Activated naive CD8-positive, alpha-beta T cell treated with anti-CD3 and anti-CD28 coated beads, Interleukin-2, amount 50 U/mL, for 24 hours (primary cell): Measurements from ENCODE around the gene TMEM229A.
"Not testable (repeated sequence)": the region's sequence is repeated elsewhere in the genome, so short reads cannot be mapped to it uniquely, and the experiment has no call there.

ENCODE experiments used
- ATAC-seq: fragments of 150-1000 bp; cut with Tn5 transposase; one replicate; pipeline ENCODE4 v1.10.0; 2021
- DNase-seq: peaks from one replicate; pipeline ENCODE4 v3.0.0; 2021
- H3K27ac Mint-ChIP-seq: one replicate; pipeline ENCODE4 v1.8.0; 2021; ENCODE audit warnings: mild to moderate bottlenecking, mixed read lengths
- H3K27me3 Mint-ChIP-seq: one replicate; pipeline ENCODE4 v1.8.0; 2021; ENCODE audit warnings: mixed read lengths
- H3K36me3 Mint-ChIP-seq: one replicate; pipeline ENCODE4 v1.8.0; 2021; ENCODE audit warnings: low read depth, mixed read lengths
- H3K4me1 Mint-ChIP-seq: one replicate; pipeline ENCODE4 v1.8.0; 2021; ENCODE audit warnings: mixed read lengths
- H3K4me3 Mint-ChIP-seq: one replicate; pipeline ENCODE4 v1.8.0; 2021; ENCODE audit warnings: mild to moderate bottlenecking, moderate library complexity, mixed read lengths
- H3K9me3 Mint-ChIP-seq: one replicate; pipeline ENCODE4 v1.8.0; 2021; ENCODE audit warnings: mixed read lengths

The TMEM229A gene

DNA sequence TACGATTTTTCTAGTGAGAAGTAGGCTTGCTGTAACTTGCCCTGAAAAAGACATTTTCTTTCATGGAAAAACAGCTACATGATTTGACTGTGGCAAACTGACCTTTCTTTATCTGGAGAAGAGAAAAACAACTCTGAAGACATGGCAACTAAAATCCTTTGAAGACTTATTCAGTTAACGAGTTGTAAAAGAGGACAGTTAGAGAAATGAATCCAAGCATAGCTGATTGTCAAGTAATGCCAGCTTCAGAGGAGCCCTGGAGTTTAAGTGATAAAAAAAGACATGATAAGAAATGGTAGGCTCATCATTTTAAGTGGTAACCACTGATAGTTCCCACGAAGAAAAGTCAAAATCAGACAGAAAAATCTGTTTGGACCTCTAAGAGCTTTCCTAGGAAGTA, 19.6 kb downstream of the TMEM229A start:
- ATAC-seq (no peak), DNase-seq (no peak)
- no peaks in the 10 kb centered on the region for H3K27me3 Mint-ChIP-seq
- H3K4me3 Mint-ChIP-seq = no peak overlapping the region
- no peaks in the 10 kb centered on the region for H3K36me3 Mint-ChIP-seq
- no peaks in the 10 kb centered on the region for H3K9me3 Mint-ChIP-seq
- no peak overlapping the region for H3K27ac Mint-ChIP-seq
- H3K4me1 Mint-ChIP-seq = no peaks in the 10 kb centered on the region

DNA sequence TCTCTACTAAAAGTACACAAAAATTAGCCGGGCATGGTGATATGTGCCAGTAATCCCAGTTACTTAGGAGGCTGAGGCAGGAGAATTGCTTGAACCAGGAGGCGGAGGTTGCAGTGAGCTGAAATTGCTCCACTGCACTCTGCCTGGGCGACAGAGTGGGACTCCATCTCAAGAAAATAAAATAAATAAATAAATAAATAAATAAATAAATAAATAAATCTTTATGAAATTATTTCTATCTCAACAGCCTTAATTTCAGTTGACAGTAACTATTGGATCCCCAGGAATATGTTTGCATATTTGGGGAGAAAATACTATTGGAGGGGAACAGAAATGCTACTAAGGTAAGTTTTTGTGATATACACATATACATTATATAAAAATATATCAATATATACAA, 20.0 kb downstream of the TMEM229A start:
- no peaks in the 10 kb centered on the region for H3K36me3 Mint-ChIP-seq
- ATAC-seq (no peak), DNase-seq (no peak)
- no peak overlapping the region for H3K27ac Mint-ChIP-seq
- H3K4me3 Mint-ChIP-seq = no peak overlapping the region
- H3K27me3 Mint-ChIP-seq = no peaks in the 10 kb centered on the region
- H3K9me3 Mint-ChIP-seq = no peaks in the 10 kb centered on the region
- H3K4me1 Mint-ChIP-seq = no peaks in the 10 kb centered on the region

DNA sequence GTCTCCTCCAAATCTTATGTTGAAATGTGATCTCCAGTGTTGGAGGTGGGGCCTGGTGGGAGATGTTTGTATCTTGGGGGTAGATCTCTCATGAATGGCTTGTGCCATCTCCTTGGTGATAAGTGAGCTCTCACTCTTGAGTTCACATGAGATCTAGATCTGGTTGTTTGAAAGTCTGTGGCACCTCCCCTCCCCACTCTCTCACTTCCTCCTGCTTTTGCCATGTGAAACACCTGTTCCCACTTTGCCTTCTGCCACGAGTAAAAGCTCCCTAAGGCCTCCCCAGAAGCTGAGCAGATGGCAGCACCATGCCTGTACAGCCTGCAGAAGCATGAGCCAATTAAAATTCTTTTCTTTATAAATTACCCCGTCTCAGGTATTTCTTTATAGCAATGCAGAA, 23.5 kb downstream of the TMEM229A start:
- Mint-ChIP-seq H3K4me3 (no peak overlapping the region), H3K9me3 (no peaks in the 10 kb centered on the region), H3K36me3 (no peaks in the 10 kb centered on the region), H3K27ac (no peak overlapping the region), H3K4me1 (no peaks in the 10 kb centered on the region), H3K27me3 (no peaks in the 10 kb centered on the region)
- DNase-seq (no peak), ATAC-seq (no peak)

DNA sequence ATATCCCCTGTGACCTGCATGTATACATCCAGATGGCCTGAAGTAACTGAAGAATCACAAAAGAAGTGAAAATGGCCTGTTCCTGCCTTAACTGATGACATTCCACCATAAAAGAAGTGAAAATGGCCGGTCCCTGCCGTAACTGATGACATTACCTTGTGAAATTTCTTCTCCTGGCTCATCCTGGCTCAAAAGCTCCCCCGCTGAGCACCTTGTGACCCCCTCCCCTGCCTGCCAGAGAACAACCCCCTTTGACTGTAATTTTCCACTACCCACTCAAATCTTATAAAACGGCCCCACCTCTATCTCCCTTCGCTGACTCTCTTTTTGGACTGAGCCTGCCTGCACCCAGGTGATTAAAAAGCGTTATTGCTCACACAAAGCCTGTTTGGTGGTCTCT, 24.6 kb downstream of the TMEM229A start:
- H3K36me3 Mint-ChIP-seq, H3K4me3 Mint-ChIP-seq, DNase-seq, H3K27me3 Mint-ChIP-seq, ATAC-seq, H3K27ac Mint-ChIP-seq, H3K9me3 Mint-ChIP-seq, H3K4me1 Mint-ChIP-seq: not testable (repeated sequence)

DNA sequence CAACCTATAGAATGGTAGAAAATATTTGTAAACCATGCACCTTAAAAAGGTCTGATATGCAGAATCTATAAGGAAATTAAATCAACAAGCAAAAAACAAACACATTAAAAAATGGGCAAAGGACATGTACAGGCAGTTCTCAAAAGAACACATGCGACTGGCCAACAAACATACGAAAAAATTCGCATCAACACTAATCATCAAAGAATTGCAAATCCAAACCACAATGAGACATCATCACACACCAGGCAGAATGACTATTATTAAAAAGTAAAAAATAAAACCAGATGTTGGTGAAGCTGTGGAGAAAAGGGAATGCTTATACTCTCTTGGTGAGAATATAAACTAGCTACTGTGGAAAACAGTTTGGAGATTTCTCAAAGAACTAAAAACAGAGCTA, 33.2 kb downstream of the TMEM229A start:
- no peak overlapping the region for H3K4me3 Mint-ChIP-seq
- no peaks in the 10 kb centered on the region for H3K27me3 Mint-ChIP-seq
- ATAC-seq = no peak
- H3K4me1 Mint-ChIP-seq = no peaks in the 10 kb centered on the region
- no peak overlapping the region for H3K27ac Mint-ChIP-seq
- H3K9me3 Mint-ChIP-seq = peaks cover 4% of the 10 kb centered on the region
- H3K36me3 Mint-ChIP-seq = no peaks in the 10 kb centered on the region
- no peak for DNase-seq

DNA sequence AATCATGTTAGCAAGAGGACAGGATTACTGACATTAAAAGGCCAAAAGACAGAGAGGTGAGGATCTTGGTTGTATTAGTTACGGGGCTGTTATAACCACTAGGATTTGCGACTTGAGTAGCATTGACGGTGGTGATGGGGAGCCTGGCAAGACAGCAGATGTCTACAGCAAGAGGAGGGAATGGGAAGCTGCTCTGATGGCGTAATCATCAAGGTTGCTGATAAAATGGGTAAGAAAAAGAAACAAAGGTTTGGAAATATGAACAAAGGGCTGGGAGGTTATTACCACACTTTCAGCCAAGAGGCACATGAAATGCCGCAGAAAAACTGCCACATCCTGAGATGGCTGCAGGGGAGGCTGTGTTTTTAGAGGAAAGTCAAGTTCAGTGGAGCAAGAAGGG, 33.9 kb downstream of the TMEM229A start:
- Mint-ChIP-seq H3K4me3 (no peak overlapping the region), H3K9me3 (peaks cover 4% of the 10 kb centered on the region), H3K27me3 (no peaks in the 10 kb centered on the region), H3K36me3 (no peaks in the 10 kb centered on the region), H3K4me1 (no peaks in the 10 kb centered on the region), H3K27ac (no peak overlapping the region)
- ATAC-seq = no peak
- no peak for DNase-seq

DNA sequence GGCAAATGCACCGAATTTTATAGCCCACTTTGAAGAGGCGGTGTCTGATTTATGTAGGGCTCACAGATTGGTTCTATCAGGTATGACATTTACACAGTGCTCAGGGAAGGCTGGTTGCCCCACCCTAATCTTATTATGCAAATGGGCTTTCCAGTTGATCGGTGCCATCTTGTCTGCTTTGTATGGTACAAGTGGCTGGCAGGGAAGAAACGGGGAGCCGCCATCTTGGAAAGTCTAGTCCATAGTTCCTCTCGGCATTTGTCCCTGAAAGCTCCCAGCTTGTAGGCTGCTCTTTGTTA, 36.6 kb downstream of the TMEM229A start:
- DNase-seq (no peak), ATAC-seq (no peak)
- H3K4me1 Mint-ChIP-seq = no peaks in the 10 kb centered on the region
- H3K27ac Mint-ChIP-seq = no peak overlapping the region
- H3K27me3 Mint-ChIP-seq = no peaks in the 10 kb centered on the region
- H3K9me3 Mint-ChIP-seq = no peaks in the 10 kb centered on the region
- no peak overlapping the region for H3K4me3 Mint-ChIP-seq
- no peaks in the 10 kb centered on the region for H3K36me3 Mint-ChIP-seq

DNA sequence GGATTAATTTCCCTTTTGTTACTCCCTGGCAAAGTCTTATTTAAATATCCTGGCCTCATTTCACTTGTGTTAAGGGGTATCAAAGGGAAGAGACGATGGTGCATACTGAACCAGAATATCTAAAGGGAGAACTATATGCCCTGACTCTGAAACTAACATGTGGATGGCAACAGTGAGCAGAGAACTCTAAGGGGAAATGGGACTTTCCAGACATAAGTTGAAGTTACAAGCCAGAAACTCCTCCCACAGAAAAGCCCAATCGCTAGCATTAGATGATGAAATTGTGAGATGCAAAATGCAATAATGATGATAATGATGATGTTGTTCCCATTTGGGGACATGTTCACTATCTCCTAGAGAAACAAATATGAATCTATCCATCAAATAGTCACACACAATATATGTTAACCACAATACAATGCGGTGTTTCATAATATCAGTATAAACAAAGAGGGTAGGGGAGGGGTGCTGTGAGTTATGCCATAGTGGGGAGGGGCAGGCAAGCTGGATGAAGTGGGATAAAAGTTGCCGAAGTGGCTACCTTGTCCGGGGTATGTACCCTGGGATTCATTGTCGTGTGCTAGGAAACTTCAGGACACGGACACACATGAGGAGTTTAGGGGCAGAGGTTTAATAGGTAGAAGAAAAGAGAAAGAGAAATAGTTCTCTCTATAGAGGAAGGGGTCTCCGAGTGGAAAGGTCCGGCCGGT, 37.1 kb downstream of the TMEM229A start:
- Mint-ChIP-seq H3K27ac (no peak overlapping the region), H3K4me3 (no peak overlapping the region), H3K4me1 (no peaks in the 10 kb centered on the region), H3K9me3 (no peaks in the 10 kb centered on the region), H3K36me3 (no peaks in the 10 kb centered on the region), H3K27me3 (no peaks in the 10 kb centered on the region)
- DNase-seq = no peak
- ATAC-seq = no peak

DNA sequence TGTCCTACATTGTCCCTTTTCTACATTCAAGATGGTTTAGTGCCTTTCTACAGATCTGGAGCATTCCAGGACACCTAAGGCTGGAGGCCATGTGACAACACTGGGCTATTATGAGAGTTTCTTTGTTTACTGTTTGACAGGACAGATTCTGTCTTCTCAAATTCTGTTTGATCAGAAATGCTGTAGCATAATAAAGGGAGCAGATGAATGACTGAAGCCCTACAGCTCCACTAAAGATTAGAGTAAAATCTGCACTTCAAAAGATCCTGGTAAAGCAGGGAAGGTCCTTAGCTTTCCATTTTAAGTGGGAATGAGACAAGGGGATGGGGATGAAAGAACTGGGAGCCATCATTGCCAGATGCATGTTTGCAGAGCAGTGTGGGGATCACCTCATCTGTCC, 38.4 kb downstream of the TMEM229A start:
- no peaks in the 10 kb centered on the region for H3K9me3 Mint-ChIP-seq

DNA sequence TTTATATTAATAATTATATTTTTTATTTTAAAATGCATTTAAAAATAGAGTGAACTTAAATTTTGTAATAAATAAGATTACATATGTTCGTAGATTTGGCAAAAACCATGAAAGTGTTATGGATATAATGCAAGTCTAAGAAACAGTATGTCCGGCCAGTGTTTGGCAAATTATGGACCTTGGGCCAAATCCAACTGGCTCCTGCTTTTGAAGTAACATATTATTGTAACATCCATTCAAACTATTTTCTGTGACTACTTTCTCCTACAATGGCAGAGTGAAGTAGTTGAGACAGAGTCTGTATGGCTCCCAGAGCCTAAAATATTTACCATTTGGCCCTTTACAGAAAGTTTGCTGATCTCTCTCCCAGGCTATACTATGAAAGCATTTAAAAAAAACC, 38.9 kb downstream of the TMEM229A start:
- ATAC-seq (no peak), DNase-seq (no peak)
- H3K36me3 Mint-ChIP-seq = no peaks in the 10 kb centered on the region
- no peak overlapping the region for H3K4me3 Mint-ChIP-seq
- H3K27ac Mint-ChIP-seq = no peak overlapping the region
- H3K9me3 Mint-ChIP-seq = no peaks in the 10 kb centered on the region
- H3K4me1 Mint-ChIP-seq = no peaks in the 10 kb centered on the region
- peaks cover 2% of the 10 kb centered on the region for H3K27me3 Mint-ChIP-seq

More for the DNA sequence above, 38.4 kb downstream of the TMEM229A start:
- Mint-ChIP-seq H3K4me1 (no peaks in the 10 kb centered on the region), H3K4me3 (no peak overlapping the region), H3K27me3 (peaks cover 2% of the 10 kb centered on the region), H3K36me3 (no peaks in the 10 kb centered on the region), H3K27ac (no peak overlapping the region)
- no peak for ATAC-seq
- DNase-seq = no peak

DNA sequence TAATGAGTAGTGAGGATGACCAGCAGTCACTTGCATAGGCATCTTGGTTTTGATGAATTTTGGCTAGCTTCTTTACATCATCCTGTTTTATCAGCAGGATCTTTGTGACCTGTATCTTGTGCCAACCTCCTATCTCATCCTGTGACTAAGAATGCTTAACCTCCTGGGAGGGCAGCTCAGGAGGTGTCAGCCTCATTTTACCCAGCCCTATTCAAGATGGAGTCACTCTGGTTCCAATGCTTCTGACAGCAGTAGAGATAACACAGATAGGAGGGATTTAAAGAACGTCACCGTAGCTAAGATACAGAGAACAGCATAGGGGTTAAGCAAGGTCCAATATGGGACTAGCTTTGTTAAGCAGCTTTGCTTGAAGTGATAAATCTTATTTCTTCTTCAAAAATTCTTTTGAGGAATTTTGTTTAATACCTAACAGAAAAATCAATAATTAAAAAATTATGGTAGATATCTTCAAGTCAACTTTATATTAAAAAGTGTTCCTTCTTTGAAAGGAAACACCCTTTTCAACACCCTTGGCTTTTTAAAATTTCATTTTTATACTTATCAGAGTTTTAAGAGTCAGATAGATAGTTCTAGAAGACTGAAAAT, 39.9 kb downstream of the TMEM229A start:
- Mint-ChIP-seq H3K27ac (no peak overlapping the region), H3K27me3 (peaks cover 2% of the 10 kb centered on the region), H3K4me3 (no peak overlapping the region), H3K4me1 (no peaks in the 10 kb centered on the region), H3K36me3 (no peaks in the 10 kb centered on the region), H3K9me3 (no peaks in the 10 kb centered on the region)
- DNase-seq (no peak), ATAC-seq (no peak)

DNA sequence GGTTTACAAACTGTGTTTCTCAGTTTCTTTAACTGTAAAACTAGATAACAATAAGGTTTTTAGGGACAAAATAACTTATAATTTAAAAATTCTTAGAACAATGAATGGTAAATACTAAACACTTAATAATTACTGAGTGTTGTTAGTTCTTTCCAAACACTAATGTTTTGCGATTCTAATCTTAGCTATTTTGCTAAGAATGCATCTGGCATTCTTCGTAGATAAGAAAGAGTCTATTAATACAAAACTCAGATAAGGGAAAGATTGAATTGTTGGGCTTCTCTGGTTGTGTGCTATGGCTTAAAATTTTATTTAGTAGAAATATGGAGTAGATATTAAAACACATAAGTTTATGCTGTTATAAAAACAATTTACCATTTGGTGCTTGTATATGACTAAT, 45.4 kb downstream of the TMEM229A start:
- no peaks in the 10 kb centered on the region for H3K4me1 Mint-ChIP-seq
- peaks cover 6% of the 10 kb centered on the region for H3K9me3 Mint-ChIP-seq
- no peak for DNase-seq
- no peak overlapping the region for H3K4me3 Mint-ChIP-seq
- no peaks in the 10 kb centered on the region for H3K36me3 Mint-ChIP-seq
- H3K27me3 Mint-ChIP-seq = peaks cover 2% of the 10 kb centered on the region
- no peak for ATAC-seq
- no peak overlapping the region for H3K27ac Mint-ChIP-seq
